NCI-H1694 (cell line): ENCODE measurements around the gene LMF1.
"Not testable (repeated sequence)": the region's sequence is repeated elsewhere in the genome, so short reads cannot be mapped to it uniquely, and the experiment has no call there.

ENCODE experiments used
- DNase-seq: peaks from one replicate; lab custom pipeline; 2025; lab: John Stamatoyannopoulos, UW

LMF1 gene

GRCh38 chr16:948767-949166, 22.0 kb downstream of the LMF1 start:
- DNase-seq = not testable (repeated sequence)

- DNase-seq = not testable (repeated sequence)
Measured at GRCh38 chr16:947922-948303, 22.9 kb downstream of the LMF1 start.

GRCh38 chr16:947255-947921, 23.4 kb downstream of the LMF1 start:
- no peak for DNase-seq

GRCh38 chr16:946048-946395, 24.8 kb downstream of the LMF1 start:
- DNase-seq = no peak

GRCh38 chr16:945271-946047, 25.3 kb downstream of the LMF1 start:
- no peak for DNase-seq

- no peak for DNase-seq
Measured at GRCh38 chr16:943971-944370, 26.8 kb downstream of the LMF1 start.

- no peak for DNase-seq
Measured at GRCh38 chr16:942436-943060, 28.2 kb downstream of the LMF1 start.

GRCh38 chr16:939941-940340, 30.8 kb downstream of the LMF1 start:
- no peak for DNase-seq

- no peak for DNase-seq
Measured at GRCh38 chr16:939311-939710, 31.5 kb downstream of the LMF1 start.

GRCh38 chr16:938752-939151, 32.0 kb downstream of the LMF1 start:
- DNase-seq = no peak

- no peak for DNase-seq
Measured at GRCh38 chr16:938136-938535, 32.6 kb downstream of the LMF1 start.

- DNase-seq = no peak
Measured at GRCh38 chr16:937723-938122, 33.1 kb downstream of the LMF1 start.

GRCh38 chr16:937311-937710, 33.5 kb downstream of the LMF1 start:
- no peak for DNase-seq

- no peak for DNase-seq
Measured at GRCh38 chr16:935684-936083, 35.1 kb downstream of the LMF1 start.

- DNase-seq = no peak
Measured at GRCh38 chr16:934178-934577, 36.6 kb downstream of the LMF1 start.

GRCh38 chr16:933581-933980, 37.2 kb downstream of the LMF1 start:
- DNase-seq = no peak

GRCh38 chr16:932831-933330, 37.9 kb downstream of the LMF1 start:
- DNase-seq = no peak

GRCh38 chr16:931626-932500, 38.9 kb downstream of the LMF1 start:
- DNase-seq = no peak

- DNase-seq = no peak
Measured at GRCh38 chr16:931171-931570, 39.6 kb downstream of the LMF1 start.

- no peak for DNase-seq
Measured at GRCh38 chr16:930511-930910, 40.3 kb downstream of the LMF1 start.

GRCh38 chr16:930076-930475, 40.7 kb downstream of the LMF1 start:
- DNase-seq = no peak
